Measurements from ENCODE around the gene DNAL4. TPM values are rescaled to one million over a fixed set of nuclear protein-coding genes. Genes with fewer than 3 reads are reported as not detected.

DNAL4 gene
- total and polyA plus RNA-seq, 10 of the 15 experiments (the other 5 are each of a cell fraction or from before 2014, with no cell fraction given) = 0.35 to 8.5 (median 6.3) TPM; not detected in 1

- ATAC-seq = no peak
- H4K20me1 ChIP-seq (ENCODE audit: control insufficient read depth, insufficient read depth) = no peaks in the 10 kb centered on the region
- BruUV-seq (replicated peaks) = no TSS peak
- in situ Hi-C loops (cut with MboI) (no loop called here), intact Hi-C loops (cut with micrococcal nuclease; ENCODE audit: unreplicated experiment) (no loop called here)
- H2AFZ ChIP-seq (ENCODE audit: control insufficient read depth, low read depth, low read length) = no peak overlapping the region
- H3K36me3 ChIP-seq (ENCODE audit: control insufficient read depth in 2 of 2, insufficient read depth in 2 of 2, low read length in 1 of 2) = no peaks in the 10 kb centered on the region
- whole genome bisulfite sequencing (ENCODE audit: insufficient coverage, insufficient replicate concordance, low lambda C conversion rate, missing lambda C conversion rate) = 35% methylated on average over 3 of the region's 3 CpGs
- no peak overlapping the region for H3K4me2 ChIP-seq (ENCODE audit: control insufficient read depth, insufficient read depth)
- no peak overlapping the region for H3K27ac ChIP-seq (ENCODE audit: control insufficient read depth, insufficient read depth)
- FAIRE-seq = no peak
- no peaks in the 10 kb centered on the region for H3K79me2 ChIP-seq (ENCODE audit: control insufficient read depth, insufficient read depth, low read length)
- H3K9me3 ChIP-seq (replicated peaks; ENCODE audit: control insufficient read depth, insufficient read depth, low read length) = no peaks in the 10 kb centered on the region
- POLR2A ChIA-PET = no interaction called here
- DNase-seq (ENCODE audit: low read depth, low spot score) = no peak
- RAD21 ChIA-PET (ENCODE audit: unreplicated experiment) = no interaction called here
- no peak overlapping the region for H3K9ac ChIP-seq (ENCODE audit: control insufficient read depth, insufficient read depth, low read length)
- SMC1A ChIA-PET (ENCODE audit: uncharacterized antibody, unreplicated experiment) = no interaction called here
- H3K4me1 ChIP-seq (ENCODE audit: control insufficient read depth, insufficient read depth, low read length) = no peaks in the 10 kb centered on the region
- no peak for TF ChIP-seq ZZZ3 (IDR thresholded peaks at IDR 0.05; ENCODE audit: control insufficient read depth, insufficient read length, low read depth)
- no peak for TF ChIP-seq YBX1 (IDR thresholded peaks at IDR 0.05)
- no peak for TF ChIP-seq NRF1 (conservative IDR thresholded peaks at IDR 0.05; ENCODE audit: low read depth, low read length)
- no peak for TF ChIP-seq RUNX3 (IDR thresholded peaks at IDR 0.05; ENCODE audit: low read length)
- TF ChIP-seq FOXM1 (IDR thresholded peaks at IDR 0.05; ENCODE audit: low read depth, low read length) = no peak
- no peak for TF ChIP-seq HDAC6 (IDR thresholded peaks at IDR 0.05; ENCODE audit: unreplicated experiment)
- TF ChIP-seq, protein P1, sequence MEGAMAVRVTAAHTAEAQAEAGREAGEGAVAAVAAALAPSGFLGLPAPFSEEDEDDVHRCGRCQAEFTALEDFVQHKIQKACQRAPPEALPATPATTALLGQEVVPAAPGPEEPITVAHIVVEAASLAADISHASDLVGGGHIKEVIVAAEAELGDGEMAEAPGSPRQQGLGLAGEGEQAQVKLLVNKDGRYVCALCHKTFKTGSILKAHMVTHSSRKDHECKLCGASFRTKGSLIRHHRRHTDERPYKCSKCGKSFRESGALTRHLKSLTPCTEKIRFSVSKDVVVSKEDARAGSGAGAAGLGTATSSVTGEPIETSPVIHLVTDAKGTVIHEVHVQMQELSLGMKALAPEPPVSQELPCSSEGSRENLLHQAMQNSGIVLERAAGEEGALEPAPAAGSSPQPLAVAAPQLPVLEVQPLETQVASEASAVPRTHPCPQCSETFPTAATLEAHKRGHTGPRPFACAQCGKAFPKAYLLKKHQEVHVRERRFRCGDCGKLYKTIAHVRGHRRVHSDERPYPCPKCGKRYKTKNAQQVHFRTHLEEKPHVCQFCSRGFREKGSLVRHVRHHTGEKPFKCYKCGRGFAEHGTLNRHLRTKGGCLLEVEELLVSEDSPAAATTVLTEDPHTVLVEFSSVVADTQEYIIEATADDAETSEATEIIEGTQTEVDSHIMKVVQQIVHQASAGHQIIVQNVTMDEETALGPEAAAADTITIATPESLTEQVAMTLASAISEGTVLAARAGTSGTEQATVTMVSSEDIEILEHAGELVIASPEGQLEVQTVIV (IDR thresholded peaks at IDR 0.05; ENCODE audit: borderline replicate concordance, partially characterized antibody) = no peak
- TF ChIP-seq POLR2AphosphoS2 (IDR thresholded peaks at IDR 0.05; ENCODE audit: low read depth, low read length) = no peak
- TF ChIP-seq, protein P2, sequence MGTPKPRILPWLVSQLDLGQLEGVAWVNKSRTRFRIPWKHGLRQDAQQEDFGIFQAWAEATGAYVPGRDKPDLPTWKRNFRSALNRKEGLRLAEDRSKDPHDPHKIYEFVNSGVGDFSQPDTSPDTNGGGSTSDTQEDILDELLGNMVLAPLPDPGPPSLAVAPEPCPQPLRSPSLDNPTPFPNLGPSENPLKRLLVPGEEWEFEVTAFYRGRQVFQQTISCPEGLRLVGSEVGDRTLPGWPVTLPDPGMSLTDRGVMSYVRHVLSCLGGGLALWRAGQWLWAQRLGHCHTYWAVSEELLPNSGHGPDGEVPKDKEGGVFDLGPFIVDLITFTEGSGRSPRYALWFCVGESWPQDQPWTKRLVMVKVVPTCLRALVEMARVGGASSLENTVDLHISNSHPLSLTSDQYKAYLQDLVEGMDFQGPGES (IDR thresholded peaks at IDR 0.05) = no peak
- TF ChIP-seq, protein P3, sequence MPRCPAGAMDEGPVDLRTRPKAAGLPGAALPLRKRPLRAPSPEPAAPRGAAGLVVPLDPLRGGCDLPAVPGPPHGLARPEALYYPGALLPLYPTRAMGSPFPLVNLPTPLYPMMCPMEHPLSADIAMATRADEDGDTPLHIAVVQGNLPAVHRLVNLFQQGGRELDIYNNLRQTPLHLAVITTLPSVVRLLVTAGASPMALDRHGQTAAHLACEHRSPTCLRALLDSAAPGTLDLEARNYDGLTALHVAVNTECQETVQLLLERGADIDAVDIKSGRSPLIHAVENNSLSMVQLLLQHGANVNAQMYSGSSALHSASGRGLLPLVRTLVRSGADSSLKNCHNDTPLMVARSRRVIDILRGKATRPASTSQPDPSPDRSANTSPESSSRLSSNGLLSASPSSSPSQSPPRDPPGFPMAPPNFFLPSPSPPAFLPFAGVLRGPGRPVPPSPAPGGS (IDR thresholded peaks at IDR 0.05; ENCODE audit: borderline replicate concordance, insufficient read depth, low read depth, low read length, poor library complexity, severe bottlenecking) = no peak
- TF ChIP-seq SIX5 (IDR thresholded peaks at IDR 0.05; ENCODE audit: low read depth, low read length, severe bottlenecking) = no peak
- no peak for TF ChIP-seq MYC (IDR thresholded peaks at IDR 0.05; ENCODE audit: insufficient read depth, insufficient read length, insufficient replicate concordance, low read length, severe bottlenecking)
- no peak for TF ChIP-seq BHLHE40 (IDR thresholded peaks at IDR 0.05; ENCODE audit: borderline replicate concordance in 1 of 2, low read depth in 2 of 2, low read length in 1 of 2)
- TF ChIP-seq, protein P4, sequence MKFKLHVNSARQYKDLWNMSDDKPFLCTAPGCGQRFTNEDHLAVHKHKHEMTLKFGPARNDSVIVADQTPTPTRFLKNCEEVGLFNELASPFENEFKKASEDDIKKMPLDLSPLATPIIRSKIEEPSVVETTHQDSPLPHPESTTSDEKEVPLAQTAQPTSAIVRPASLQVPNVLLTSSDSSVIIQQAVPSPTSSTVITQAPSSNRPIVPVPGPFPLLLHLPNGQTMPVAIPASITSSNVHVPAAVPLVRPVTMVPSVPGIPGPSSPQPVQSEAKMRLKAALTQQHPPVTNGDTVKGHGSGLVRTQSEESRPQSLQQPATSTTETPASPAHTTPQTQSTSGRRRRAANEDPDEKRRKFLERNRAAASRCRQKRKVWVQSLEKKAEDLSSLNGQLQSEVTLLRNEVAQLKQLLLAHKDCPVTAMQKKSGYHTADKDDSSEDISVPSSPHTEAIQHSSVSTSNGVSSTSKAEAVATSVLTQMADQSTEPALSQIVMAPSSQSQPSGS (IDR thresholded peaks at IDR 0.05; ENCODE audit: low read length) = no peak
- no peaks in the 10 kb centered on the region for H3K27me3 ChIP-seq (replicated peaks in 1 of 2; ENCODE audit: control insufficient read depth in 2 of 2, insufficient read depth in 2 of 2, low read length in 1 of 2)
- CTCF ChIA-PET = no interaction called here
- H3K4me3 ChIP-seq = no peak overlapping the region
Measured at GRCh38 chr22:38786631-38787030, 7.3 kb downstream of the DNAL4 start.
